HepG2 (cell line): ENCODE data around the gene NISCH. TPM values are rescaled to one million over a fixed set of nuclear protein-coding genes. Genes with fewer than 3 reads are reported as not detected.

Source experiments
- MXD1 ChIP-seq: sonication (generic); formaldehyde crosslinking; IDR thresholded peaks from 2 replicates; pipeline ENCODE4 v1.4.0; 2020; ENCODE audit warnings: mild to moderate bottlenecking, missing genetic modification reagents
- ONECUT2 ChIP-seq: sonication (generic); formaldehyde crosslinking; IDR thresholded peaks from 2 replicates; pipeline ENCODE4 v1.4.0; 2020; ENCODE audit warnings: missing genetic modification reagents
- PHF5A ChIP-seq: IDR thresholded peaks from one replicate; pipeline ENCODE4 v1.6.1; 2018; ENCODE audit warnings: low read depth, missing genetic modification reagents; ENCODE audit not compliant: unreplicated experiment
- SNAPC2 ChIP-seq: sonication (generic); formaldehyde crosslinking; IDR thresholded peaks from 2 replicates; pipeline ENCODE4 v1.8.1; 2022; ENCODE audit warnings: mild to moderate bottlenecking, missing genetic modification reagents
- ZFP62 ChIP-seq: sonication (generic); formaldehyde crosslinking; IDR thresholded peaks from 2 replicates; pipeline ENCODE4 v1.4.0; 2020; ENCODE audit warnings: missing genetic modification reagents
- ZNF235 ChIP-seq: sonication (generic); formaldehyde crosslinking; IDR thresholded peaks from 2 replicates; pipeline ENCODE4 v1.8.1; 2023; ENCODE audit warnings: mild to moderate bottlenecking, missing genetic modification reagents, borderline replicate concordance
- ZNF468 ChIP-seq: sonication (generic); formaldehyde crosslinking; IDR thresholded peaks from 2 replicates; pipeline ENCODE4 v1.8.0; 2022; ENCODE audit warnings: mild to moderate bottlenecking, moderate library complexity, missing genetic modification reagents
- ZNF564 ChIP-seq: sonication (generic); formaldehyde crosslinking; IDR thresholded peaks from 2 replicates; pipeline ENCODE4 v1.8.1; 2023; ENCODE audit warnings: mild to moderate bottlenecking, missing genetic modification reagents
- polyA plus RNA-seq, 8 experiments: library from polyadenylated mRNA; depleted of rRNA in 3 of 8; stranded (reverse) in 7 of 8; unstranded in 1 of 8; fragments of >200 nt; fragmentation: Illumina TruSeq in 4 of 8; extraction: Trizol in 4 of 8; gene quantifications; 2 replicates each; pipeline versions ENCODE4 v1.2.1 to v1.2.3, GENCODE V29; 2011 to 2016; ENCODE audit warnings: low read depth in 4 of 8, missing spikeins in 1 of 8, mixed read lengths in 1 of 8; ENCODE audit not compliant: insufficient read depth in 1 of 8
- total RNA-seq, 5 experiments: library from RNA; depleted of rRNA; stranded (reverse); fragments of >200 nt; fragmentation: Illumina TruSeq; extraction: Trizol; gene quantifications; 2 replicates each; pipeline ENCODE4 v1.2.3, GENCODE V29; 2016; ENCODE audit warnings: low read depth in 1 of 5
- TF ChIP-seq, protein P1 (sequence below): sonication (generic); formaldehyde crosslinking; IDR thresholded peaks from 2 replicates; pipeline ENCODE4 v1.4.0; 2020; ENCODE audit warnings: missing genetic modification reagents, mild to moderate bottlenecking, borderline replicate concordance
- TF ChIP-seq, protein P2 (sequence below): sonication (generic); formaldehyde crosslinking; IDR thresholded peaks from 2 replicates; pipeline ENCODE4 v1.4.0; 2020; ENCODE audit warnings: mild to moderate bottlenecking, missing genetic modification reagents
- TF ChIP-seq, protein P3 (sequence below): sonication (generic); formaldehyde crosslinking; IDR thresholded peaks from 2 replicates; pipeline ENCODE4 v1.5.0; 2020; ENCODE audit warnings: mild to moderate bottlenecking, missing genetic modification reagents, borderline replicate concordance
- TF ChIP-seq, protein P4 (sequence below): sonication (generic); formaldehyde crosslinking; IDR thresholded peaks from 2 replicates; pipeline ENCODE4 v1.5.0; 2020; ENCODE audit warnings: missing genetic modification reagents, mild to moderate bottlenecking, borderline replicate concordance

Gene NISCH
- total and polyA plus RNA-seq, 2 of the 13 experiments (the other 11 are each of a cell fraction or from before 2014, with no cell fraction given) = 27.0 to 47.6 TPM

DNA sequence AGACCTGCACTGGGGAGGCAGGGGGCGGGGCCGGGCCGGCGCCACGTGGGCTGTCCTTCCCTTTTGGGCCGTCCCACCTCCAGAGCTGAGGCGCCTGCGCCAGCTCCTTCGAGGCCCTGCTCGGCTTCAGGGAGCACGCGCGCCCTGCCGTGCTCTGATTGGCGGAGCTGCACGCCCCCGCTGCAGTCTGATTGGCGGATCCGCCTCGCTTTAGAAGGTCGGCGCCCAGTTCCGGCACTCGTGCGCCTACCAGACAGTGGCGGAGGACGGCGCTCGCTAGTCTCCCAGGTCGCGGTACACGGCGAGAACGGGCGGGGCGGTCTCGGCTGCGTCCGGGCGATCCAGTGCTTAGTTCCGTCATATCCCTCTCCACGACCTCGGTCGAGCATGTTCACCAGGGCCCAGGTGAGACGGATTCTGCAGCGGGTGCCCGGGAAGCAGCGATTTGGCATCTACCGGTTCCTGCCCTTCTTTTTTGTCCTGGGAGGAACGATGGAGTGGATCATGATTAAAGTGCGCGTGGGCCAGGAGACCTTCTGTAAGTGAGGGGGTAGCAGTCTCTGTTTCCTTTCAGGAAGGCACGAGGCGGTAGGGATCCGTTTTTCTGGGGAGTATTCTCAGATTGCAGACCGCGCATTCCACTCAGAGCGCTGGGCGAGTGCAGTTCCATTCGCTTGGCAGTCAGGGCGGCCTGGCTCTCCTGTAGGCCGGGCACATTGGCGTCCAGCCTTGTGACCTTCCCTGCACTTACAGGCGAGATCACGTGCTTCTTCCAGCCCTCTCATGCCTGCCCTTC, 81.2 kb downstream of the NISCH start, which contains the start of gene UQCC5 (continued):
- TF ChIP-seq, protein P1, sequence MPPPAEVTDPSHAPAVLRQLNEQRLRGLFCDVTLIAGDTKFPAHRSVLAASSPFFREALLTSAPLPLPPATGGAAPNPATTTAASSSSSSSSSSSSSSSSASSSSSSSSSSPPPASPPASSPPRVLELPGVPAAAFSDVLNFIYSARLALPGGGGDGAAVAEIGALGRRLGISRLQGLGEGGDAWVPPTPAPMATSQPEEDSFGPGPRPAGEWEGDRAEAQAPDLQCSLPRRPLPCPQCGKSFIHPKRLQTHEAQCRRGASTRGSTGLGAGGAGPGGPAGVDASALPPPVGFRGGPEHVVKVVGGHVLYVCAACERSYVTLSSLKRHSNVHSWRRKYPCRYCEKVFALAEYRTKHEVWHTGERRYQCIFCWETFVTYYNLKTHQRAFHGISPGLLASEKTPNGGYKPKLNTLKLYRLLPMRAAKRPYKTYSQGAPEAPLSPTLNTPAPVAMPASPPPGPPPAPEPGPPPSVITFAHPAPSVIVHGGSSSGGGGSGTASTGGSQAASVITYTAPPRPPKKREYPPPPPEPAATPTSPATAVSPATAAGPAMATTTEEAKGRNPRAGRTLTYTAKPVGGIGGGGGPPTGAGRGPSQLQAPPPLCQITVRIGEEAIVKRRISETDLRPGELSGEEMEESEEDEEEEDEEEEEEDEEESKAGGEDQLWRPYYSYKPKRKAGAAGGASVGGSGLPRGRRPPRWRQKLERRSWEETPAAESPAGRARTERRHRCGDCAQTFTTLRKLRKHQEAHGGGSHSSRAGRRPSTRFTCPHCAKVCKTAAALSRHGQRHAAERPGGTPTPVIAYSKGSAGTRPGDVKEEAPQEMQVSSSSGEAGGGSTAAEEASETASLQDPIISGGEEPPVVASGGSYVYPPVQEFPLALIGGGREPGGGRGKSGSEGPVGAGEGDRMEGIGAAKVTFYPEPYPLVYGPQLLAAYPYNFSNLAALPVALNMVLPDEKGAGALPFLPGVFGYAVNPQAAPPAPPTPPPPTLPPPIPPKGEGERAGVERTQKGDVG (CRISPR knock-in tag) = peak; percentile 81; the same call in 1 of the 2 replicates
- TF ChIP-seq, protein P2, sequence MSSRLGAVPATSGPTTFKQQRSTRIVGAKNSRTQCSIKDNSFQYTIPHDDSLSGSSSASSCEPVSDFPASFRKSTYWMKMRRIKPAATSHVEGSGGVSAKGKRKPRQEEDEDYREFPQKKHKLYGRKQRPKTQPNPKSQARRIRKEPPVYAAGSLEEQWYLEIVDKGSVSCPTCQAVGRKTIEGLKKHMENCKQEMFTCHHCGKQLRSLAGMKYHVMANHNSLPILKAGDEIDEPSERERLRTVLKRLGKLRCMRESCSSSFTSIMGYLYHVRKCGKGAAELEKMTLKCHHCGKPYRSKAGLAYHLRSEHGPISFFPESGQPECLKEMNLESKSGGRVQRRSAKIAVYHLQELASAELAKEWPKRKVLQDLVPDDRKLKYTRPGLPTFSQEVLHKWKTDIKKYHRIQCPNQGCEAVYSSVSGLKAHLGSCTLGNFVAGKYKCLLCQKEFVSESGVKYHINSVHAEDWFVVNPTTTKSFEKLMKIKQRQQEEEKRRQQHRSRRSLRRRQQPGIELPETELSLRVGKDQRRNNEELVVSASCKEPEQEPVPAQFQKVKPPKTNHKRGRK (CRISPR knock-in tag) = 0 out of 2 replicates have a peak, but pooled peaks have one; percentile 30
- TF ChIP-seq, protein P3, sequence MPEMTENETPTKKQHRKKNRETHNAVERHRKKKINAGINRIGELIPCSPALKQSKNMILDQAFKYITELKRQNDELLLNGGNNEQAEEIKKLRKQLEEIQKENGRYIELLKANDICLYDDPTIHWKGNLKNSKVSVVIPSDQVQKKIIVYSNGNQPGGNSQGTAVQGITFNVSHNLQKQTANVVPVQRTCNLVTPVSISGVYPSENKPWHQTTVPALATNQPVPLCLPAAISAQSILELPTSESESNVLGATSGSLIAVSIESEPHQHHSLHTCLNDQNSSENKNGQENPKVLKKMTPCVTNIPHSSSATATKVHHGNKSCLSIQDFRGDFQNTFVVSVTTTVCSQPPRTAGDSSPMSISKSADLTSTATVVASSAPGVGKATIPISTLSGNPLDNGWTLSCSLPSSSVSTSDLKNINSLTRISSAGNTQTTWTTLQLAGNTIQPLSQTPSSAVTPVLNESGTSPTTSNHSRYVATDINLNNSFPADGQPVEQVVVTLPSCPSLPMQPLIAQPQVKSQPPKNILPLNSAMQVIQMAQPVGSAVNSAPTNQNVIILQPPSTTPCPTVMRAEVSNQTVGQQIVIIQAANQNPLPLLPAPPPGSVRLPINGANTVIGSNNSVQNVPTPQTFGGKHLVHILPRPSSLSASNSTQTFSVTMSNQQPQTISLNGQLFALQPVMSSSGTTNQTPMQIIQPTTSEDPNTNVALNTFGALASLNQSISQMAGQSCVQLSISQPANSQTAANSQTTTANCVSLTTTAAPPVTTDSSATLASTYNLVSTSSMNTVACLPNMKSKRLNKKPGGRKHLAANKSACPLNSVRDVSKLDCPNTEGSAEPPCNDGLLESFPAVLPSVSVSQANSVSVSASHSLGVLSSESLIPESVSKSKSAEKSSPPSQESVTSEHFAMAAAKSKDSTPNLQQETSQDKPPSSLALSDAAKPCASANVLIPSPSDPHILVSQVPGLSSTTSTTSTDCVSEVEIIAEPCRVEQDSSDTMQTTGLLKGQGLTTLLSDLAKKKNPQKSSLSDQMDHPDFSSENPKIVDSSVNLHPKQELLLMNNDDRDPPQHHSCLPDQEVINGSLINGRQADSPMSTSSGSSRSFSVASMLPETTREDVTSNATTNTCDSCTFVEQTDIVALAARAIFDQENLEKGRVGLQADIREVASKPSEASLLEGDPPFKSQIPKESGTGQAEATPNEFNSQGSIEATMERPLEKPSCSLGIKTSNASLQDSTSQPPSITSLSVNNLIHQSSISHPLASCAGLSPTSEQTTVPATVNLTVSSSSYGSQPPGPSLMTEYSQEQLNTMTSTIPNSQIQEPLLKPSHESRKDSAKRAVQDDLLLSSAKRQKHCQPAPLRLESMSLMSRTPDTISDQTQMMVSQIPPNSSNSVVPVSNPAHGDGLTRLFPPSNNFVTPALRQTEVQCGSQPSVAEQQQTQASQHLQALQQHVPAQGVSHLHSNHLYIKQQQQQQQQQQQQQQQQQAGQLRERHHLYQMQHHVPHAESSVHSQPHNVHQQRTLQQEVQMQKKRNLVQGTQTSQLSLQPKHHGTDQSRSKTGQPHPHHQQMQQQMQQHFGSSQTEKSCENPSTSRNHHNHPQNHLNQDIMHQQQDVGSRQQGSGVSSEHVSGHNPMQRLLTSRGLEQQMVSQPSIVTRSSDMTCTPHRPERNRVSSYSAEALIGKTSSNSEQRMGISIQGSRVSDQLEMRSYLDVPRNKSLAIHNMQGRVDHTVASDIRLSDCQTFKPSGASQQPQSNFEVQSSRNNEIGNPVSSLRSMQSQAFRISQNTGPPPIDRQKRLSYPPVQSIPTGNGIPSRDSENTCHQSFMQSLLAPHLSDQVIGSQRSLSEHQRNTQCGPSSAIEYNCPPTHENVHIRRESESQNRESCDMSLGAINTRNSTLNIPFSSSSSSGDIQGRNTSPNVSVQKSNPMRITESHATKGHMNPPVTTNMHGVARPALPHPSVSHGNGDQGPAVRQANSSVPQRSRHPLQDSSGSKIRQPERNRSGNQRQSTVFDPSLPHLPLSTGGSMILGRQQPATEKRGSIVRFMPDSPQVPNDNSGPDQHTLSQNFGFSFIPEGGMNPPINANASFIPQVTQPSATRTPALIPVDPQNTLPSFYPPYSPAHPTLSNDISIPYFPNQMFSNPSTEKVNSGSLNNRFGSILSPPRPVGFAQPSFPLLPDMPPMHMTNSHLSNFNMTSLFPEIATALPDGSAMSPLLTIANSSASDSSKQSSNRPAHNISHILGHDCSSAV (CRISPR knock-in tag) = no peak
- TF ChIP-seq, protein P4, sequence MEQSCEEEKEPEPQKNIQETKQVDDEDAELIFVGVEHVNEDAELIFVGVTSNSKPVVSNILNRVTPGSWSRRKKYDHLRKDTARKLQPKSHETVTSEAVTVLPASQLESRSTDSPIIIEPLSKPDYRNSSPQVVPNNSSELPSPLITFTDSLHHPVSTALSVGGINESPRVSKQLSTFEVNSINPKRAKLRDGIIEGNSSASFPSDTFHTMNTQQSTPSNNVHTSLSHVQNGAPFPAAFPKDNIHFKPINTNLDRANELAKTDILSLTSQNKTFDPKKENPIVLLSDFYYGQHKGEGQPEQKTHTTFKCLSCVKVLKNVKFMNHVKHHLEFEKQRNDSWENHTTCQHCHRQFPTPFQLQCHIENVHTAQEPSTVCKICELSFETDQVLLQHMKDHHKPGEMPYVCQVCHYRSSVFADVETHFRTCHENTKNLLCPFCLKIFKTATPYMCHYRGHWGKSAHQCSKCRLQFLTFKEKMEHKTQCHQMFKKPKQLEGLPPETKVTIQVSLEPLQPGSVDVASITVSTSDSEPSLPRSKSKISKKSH = no peak; the same call in none of the 2 replicates
- TF ChIP-seq ZNF468 (CRISPR knock-in tag) = peak; percentile 81
- TF ChIP-seq ZNF235 = no peak
- TF ChIP-seq ZFP62 (CRISPR knock-in tag) = no peak
- TF ChIP-seq SNAPC2 = 0 out of 2 replicates have a peak, but pooled peaks have one; percentile 26
- 0 out of 2 replicates have a peak, but pooled peaks have one; percentile 13 for TF ChIP-seq ONECUT2 (CRISPR knock-in tag)
- peak; percentile 78 for TF ChIP-seq ZNF564 (CRISPR knock-in tag)
- TF ChIP-seq PHF5A = peak; percentile 13
- peak; percentile 94 for TF ChIP-seq MXD1 (CRISPR knock-in tag)
